ENCODE measurements around the gene PTPRD. TPM values are rescaled to one million over a fixed set of nuclear protein-coding genes. Genes with fewer than 3 reads are reported as not detected.
A peak's percentile ranks its signal among the peaks of the same experiment; 100 is the strongest.

The PTPRD gene
- total and polyA plus RNA-seq, 2 donors (not counting 1 experiment from before 2014, with no cell fraction given) = 0.35 to 4.8 TPM

DNA sequence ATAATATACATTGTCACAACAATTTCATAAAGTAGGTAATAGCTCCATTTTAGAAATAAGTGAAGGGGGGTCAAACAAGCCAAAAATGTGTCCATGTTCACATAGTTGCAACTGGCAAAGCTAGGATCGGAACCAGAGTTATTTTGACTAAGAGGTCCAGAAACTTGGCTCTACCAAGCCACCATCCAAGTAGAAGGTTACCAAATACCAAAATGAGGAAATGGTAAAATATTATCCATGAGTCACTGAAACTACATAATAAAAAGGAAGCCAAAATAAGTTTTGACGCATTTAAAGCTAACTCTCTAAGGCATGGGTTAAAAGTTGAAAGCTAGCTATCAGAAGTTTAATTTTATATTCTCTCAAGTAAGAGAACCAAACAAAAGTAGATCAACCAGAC, 1926.3 kb downstream of the PTPRD start:
- H3K4me3 ChIP-seq (replicated peaks in 1 of 4; ENCODE audit: control extremely low read depth in 1 of 4, insufficient read depth in 1 of 4, low read depth in 3 of 4, low read length in 4 of 4) = no peak overlapping the region
- H2AFZ ChIP-seq (ENCODE audit: low read length) = no peak overlapping the region
- no peak for TF ChIP-seq EZH2 (IDR thresholded peaks at IDR 0.05; ENCODE audit: low read length, missing control alignments)
- TF ChIP-seq, protein P1, sequence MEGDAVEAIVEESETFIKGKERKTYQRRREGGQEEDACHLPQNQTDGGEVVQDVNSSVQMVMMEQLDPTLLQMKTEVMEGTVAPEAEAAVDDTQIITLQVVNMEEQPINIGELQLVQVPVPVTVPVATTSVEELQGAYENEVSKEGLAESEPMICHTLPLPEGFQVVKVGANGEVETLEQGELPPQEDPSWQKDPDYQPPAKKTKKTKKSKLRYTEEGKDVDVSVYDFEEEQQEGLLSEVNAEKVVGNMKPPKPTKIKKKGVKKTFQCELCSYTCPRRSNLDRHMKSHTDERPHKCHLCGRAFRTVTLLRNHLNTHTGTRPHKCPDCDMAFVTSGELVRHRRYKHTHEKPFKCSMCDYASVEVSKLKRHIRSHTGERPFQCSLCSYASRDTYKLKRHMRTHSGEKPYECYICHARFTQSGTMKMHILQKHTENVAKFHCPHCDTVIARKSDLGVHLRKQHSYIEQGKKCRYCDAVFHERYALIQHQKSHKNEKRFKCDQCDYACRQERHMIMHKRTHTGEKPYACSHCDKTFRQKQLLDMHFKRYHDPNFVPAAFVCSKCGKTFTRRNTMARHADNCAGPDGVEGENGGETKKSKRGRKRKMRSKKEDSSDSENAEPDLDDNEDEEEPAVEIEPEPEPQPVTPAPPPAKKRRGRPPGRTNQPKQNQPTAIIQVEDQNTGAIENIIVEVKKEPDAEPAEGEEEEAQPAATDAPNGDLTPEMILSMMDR (conservative IDR thresholded peaks at IDR 0.05 in 1 of 2, IDR thresholded peaks at IDR 0.05 in 1 of 2; ENCODE audit: low read depth in 1 of 2, low read length in 2 of 2) = no peak
- no peaks in the 10 kb centered on the region for H3K4me1 ChIP-seq (ENCODE audit: control insufficient read depth, extremely low read depth, insufficient read depth, low read length)
- no peaks in the 10 kb centered on the region for H3K36me3 ChIP-seq (ENCODE audit: control insufficient read depth, insufficient read depth, low read length)
- no peaks in the 10 kb centered on the region for H3K79me2 ChIP-seq (ENCODE audit: control insufficient read depth, insufficient read depth, low read length)
- H4K20me1 ChIP-seq (ENCODE audit: control insufficient read depth, extremely low read depth, insufficient read depth, low read length) = no peaks in the 10 kb centered on the region
- H3K27ac ChIP-seq (ENCODE audit: insufficient read depth, low read length) = no peak overlapping the region
- H3K9me3 ChIP-seq (ENCODE audit: control insufficient read depth, insufficient read depth, low read depth, low read length) = no peaks in the 10 kb centered on the region
- DNase-seq (ENCODE audit: low read depth in 2 of 2) = peak in 1 of 2 donors; percentile 7
- no peaks in the 10 kb centered on the region for H3K27me3 ChIP-seq (ENCODE audit: control insufficient read depth, insufficient read depth, low read length)
- H3K9ac ChIP-seq (ENCODE audit: insufficient read depth, low read length) = no peak overlapping the region
- no peak overlapping the region for H3K4me2 ChIP-seq (ENCODE audit: extremely low read depth, insufficient read depth, low read length)

GRCh38 chr9:8685825-8686224, 1927.0 kb downstream of the PTPRD start:
- H3K36me3 ChIP-seq (ENCODE audit: control insufficient read depth, insufficient read depth, low read length) = no peaks in the 10 kb centered on the region
- H2AFZ ChIP-seq (ENCODE audit: low read length) = no peak overlapping the region
- H4K20me1 ChIP-seq (ENCODE audit: control insufficient read depth, extremely low read depth, insufficient read depth, low read length) = no peaks in the 10 kb centered on the region
- DNase-seq (ENCODE audit: low read depth in 2 of 2) = no peak
- H3K9me3 ChIP-seq (ENCODE audit: control insufficient read depth, insufficient read depth, low read depth, low read length) = no peaks in the 10 kb centered on the region
- no peak overlapping the region for H3K27ac ChIP-seq (ENCODE audit: insufficient read depth, low read length)
- H3K4me2 ChIP-seq (ENCODE audit: extremely low read depth, insufficient read depth, low read length) = no peak overlapping the region
- no peak for TF ChIP-seq EZH2 (IDR thresholded peaks at IDR 0.05; ENCODE audit: low read length, missing control alignments)
- TF ChIP-seq, protein P1 (conservative IDR thresholded peaks at IDR 0.05 in 1 of 2, IDR thresholded peaks at IDR 0.05 in 1 of 2; ENCODE audit: low read depth in 1 of 2, low read length in 2 of 2) = no peak
- H3K4me1 ChIP-seq (ENCODE audit: control insufficient read depth, extremely low read depth, insufficient read depth, low read length) = no peaks in the 10 kb centered on the region
- H3K27me3 ChIP-seq (ENCODE audit: control insufficient read depth, insufficient read depth, low read length) = no peaks in the 10 kb centered on the region
- H3K79me2 ChIP-seq (ENCODE audit: control insufficient read depth, insufficient read depth, low read length) = no peaks in the 10 kb centered on the region
- H3K9ac ChIP-seq (ENCODE audit: insufficient read depth, low read length) = no peak overlapping the region
- H3K4me3 ChIP-seq (replicated peaks in 1 of 4; ENCODE audit: control extremely low read depth in 1 of 4, insufficient read depth in 1 of 4, low read depth in 3 of 4, low read length in 4 of 4) = no peak overlapping the region

DNA sequence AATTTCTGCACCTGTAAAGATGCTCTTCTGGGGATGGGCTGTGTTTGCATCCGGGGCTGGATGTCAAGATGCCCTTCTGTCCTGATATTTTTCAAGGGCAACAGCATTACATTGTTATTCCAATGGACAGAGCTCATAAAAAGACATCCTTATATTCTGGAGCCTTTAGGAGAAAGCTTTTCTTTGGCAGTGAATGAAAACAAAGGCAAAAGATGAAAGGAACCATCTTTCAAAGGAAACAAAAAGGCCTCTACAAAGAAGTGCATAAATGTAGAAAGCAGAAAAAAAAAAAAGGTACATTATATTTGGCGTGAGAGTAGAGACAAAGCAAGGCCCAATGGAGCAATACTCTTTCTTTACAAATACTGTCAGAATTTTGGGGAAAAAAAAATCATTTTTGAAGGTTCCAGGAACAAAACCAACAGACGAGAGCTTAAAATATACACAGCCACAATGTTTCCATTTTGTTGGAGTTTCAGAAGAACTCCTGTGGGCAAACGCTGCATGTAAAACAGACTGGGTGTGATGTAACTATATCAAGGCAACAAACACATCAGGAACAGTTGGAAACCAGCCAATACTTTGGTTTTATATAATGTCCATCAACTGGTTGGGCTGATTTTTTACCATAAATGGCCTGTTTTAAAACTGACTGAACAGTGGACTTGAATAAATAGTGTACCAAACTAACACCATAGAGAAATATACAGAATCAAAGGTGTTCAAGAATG, 1927.7 kb downstream of the PTPRD start:
- H3K79me2 ChIP-seq (ENCODE audit: control insufficient read depth, insufficient read depth, low read length) = no peaks in the 10 kb centered on the region
- no peak overlapping the region for H3K27ac ChIP-seq (ENCODE audit: insufficient read depth, low read length)
- no peak overlapping the region for H2AFZ ChIP-seq (ENCODE audit: low read length)
- H3K4me1 ChIP-seq (ENCODE audit: control insufficient read depth, extremely low read depth, insufficient read depth, low read length) = no peaks in the 10 kb centered on the region
- peak; percentile 4 to 33 for DNase-seq (ENCODE audit: low read depth in 2 of 2)
- H3K4me2 ChIP-seq (ENCODE audit: extremely low read depth, insufficient read depth, low read length) = no peak overlapping the region
- H3K36me3 ChIP-seq (ENCODE audit: control insufficient read depth, insufficient read depth, low read length) = no peaks in the 10 kb centered on the region
- no peaks in the 10 kb centered on the region for H3K27me3 ChIP-seq (ENCODE audit: control insufficient read depth, insufficient read depth, low read length)
- no peaks in the 10 kb centered on the region for H4K20me1 ChIP-seq (ENCODE audit: control insufficient read depth, extremely low read depth, insufficient read depth, low read length)
- TF ChIP-seq, protein P1 (conservative IDR thresholded peaks at IDR 0.05 in 1 of 2, IDR thresholded peaks at IDR 0.05 in 1 of 2; ENCODE audit: low read depth in 1 of 2, low read length in 2 of 2) = no peak
- no peak for TF ChIP-seq EZH2 (IDR thresholded peaks at IDR 0.05; ENCODE audit: low read length, missing control alignments)
- H3K9ac ChIP-seq (ENCODE audit: insufficient read depth, low read length) = no peak overlapping the region
- H3K9me3 ChIP-seq (ENCODE audit: control insufficient read depth, insufficient read depth, low read depth, low read length) = no peaks in the 10 kb centered on the region
- no peak overlapping the region for H3K4me3 ChIP-seq (replicated peaks in 1 of 4; ENCODE audit: control extremely low read depth in 1 of 4, insufficient read depth in 1 of 4, low read depth in 3 of 4, low read length in 4 of 4)

Data from fibroblast of lung (primary cell).